ENCODE data around the gene EPAS1. TPM values are rescaled to one million over a fixed set of nuclear protein-coding genes. Genes with fewer than 3 reads are reported as not detected.

The EPAS1 gene
- total RNA-seq, 1 experiment from 2014 or later, result 106 TPM

- in situ Hi-C loops (cut with HindIII; ENCODE audit: low pct_unique_long_range_greater_than_20kb, low sequenced_read_pairs), result no loop called here
- H3K36me3 ChIP-seq (ENCODE audit: control insufficient read depth, insufficient read depth, low read length), result no peaks in the 10 kb centered on the region
- H3K27me3 ChIP-seq (ENCODE audit: control insufficient read depth, insufficient read depth, low read length), result no peaks in the 10 kb centered on the region; the same call in 1 of the 2 replicates
- no peak for DNase-seq (ENCODE audit: low read depth, low spot score)
- no peaks in the 10 kb centered on the region for H3K4me1 ChIP-seq (ENCODE audit: control insufficient read depth, insufficient read depth, low read length)
- BruUV-seq (replicated peaks), result no TSS peak
- no peak overlapping the region for H3K4me3 ChIP-seq (ENCODE audit: low read depth in 2 of 2, low read length in 2 of 2)
- intact Hi-C loops (cut with micrococcal nuclease; ENCODE audit: unreplicated experiment), result no loop called here
- no peak for ATAC-seq
- no peak for TF ChIP-seq TCF7L2 (IDR thresholded peaks at IDR 0.05; ENCODE audit: low read depth, low read length)
- TF ChIP-seq REST (IDR thresholded peaks at IDR 0.05; ENCODE audit: insufficient read depth in 1 of 2, low read depth in 2 of 2, low read length in 1 of 2), result no peak
- TF ChIP-seq POLR2AphosphoS5 (IDR thresholded peaks at IDR 0.05; ENCODE audit: low read depth, low read length), result no peak
- TF ChIP-seq SIN3A (IDR thresholded peaks at IDR 0.05; ENCODE audit: borderline replicate concordance, insufficient read depth, low read depth, low read length), result no peak
- TF ChIP-seq CTCF (IDR thresholded peaks at IDR 0.05), result no peak
- ChIA-PET POLR2A (no interaction called here), CTCF (no interaction called here)
- H3K27ac ChIP-seq (ENCODE audit: low read length), result no peak overlapping the region
- H3K9me3 ChIP-seq (ENCODE audit: control insufficient read depth, insufficient read depth, low read depth, low read length), result no peaks in the 10 kb centered on the region
Measured at GRCh38 chr2:46275995-46276394, 21.2 kb upstream of the EPAS1 start.

- no peak for TF ChIP-seq SIN3A (IDR thresholded peaks at IDR 0.05; ENCODE audit: borderline replicate concordance, insufficient read depth, low read depth, low read length)
- peak; percentile 36 for TF ChIP-seq CTCF (IDR thresholded peaks at IDR 0.05)
- no peak for TF ChIP-seq REST (IDR thresholded peaks at IDR 0.05; ENCODE audit: insufficient read depth in 1 of 2, low read depth in 2 of 2, low read length in 1 of 2)
- TF ChIP-seq POLR2AphosphoS5 (IDR thresholded peaks at IDR 0.05; ENCODE audit: low read depth, low read length), result no peak
- TF ChIP-seq TCF7L2 (IDR thresholded peaks at IDR 0.05; ENCODE audit: low read depth, low read length), result no peak
- no TSS peak for BruUV-seq (replicated peaks)
- Histone ChIP-seq H3K36me3 (ENCODE audit: control insufficient read depth, insufficient read depth, low read length) (no peaks in the 10 kb centered on the region), H3K4me3 (ENCODE audit: low read depth in 2 of 2, low read length in 2 of 2) (no peak overlapping the region), H3K4me1 (ENCODE audit: control insufficient read depth, insufficient read depth, low read length) (no peaks in the 10 kb centered on the region), H3K27me3 (ENCODE audit: control insufficient read depth, insufficient read depth, low read length) (no peaks in the 10 kb centered on the region; the same call in 1 of the 2 replicates), H3K9me3 (ENCODE audit: control insufficient read depth, insufficient read depth, low read depth, low read length) (no peaks in the 10 kb centered on the region), H3K27ac (ENCODE audit: low read length) (no peak overlapping the region)
- POLR2A ChIA-PET, result no interaction called here
- ATAC-seq (peak; percentile 69; the same call in 1 of the 2 replicates), DNase-seq (ENCODE audit: low read depth, low spot score) (no peak)
- intact Hi-C loops (cut with micrococcal nuclease; ENCODE audit: unreplicated experiment), result no loop called here
- CTCF ChIA-PET, result no interaction called here
- in situ Hi-C loops (cut with HindIII; ENCODE audit: low pct_unique_long_range_greater_than_20kb, low sequenced_read_pairs), result no loop called here
Measured at GRCh38 chr2:46276642-46277041, 20.6 kb upstream of the EPAS1 start.

Data from Panc1 (cell line).